Psoas muscle (tissue), 8 donors: ENCODE data around the gene MRM2. TPM values are rescaled to one million over a fixed set of nuclear protein-coding genes. Genes with fewer than 3 reads are reported as not detected.

Experiments
- ATAC-seq, 4 donors: fragments of 200-7000 bp; cut with Tn5 transposase; one replicate each; pipeline ENCODE4 v1.9.1; 2020; ENCODE audit warnings: moderate library complexity in 3 of 4, mild to moderate bottlenecking in 2 of 4
- DNase-seq, 2 donors: peaks; one replicate each; pipeline ENCODE4 v3.0.0-alpha.2; 2020
- H3K27ac ChIP-seq: fragments of 200-600 bp; one replicate; pipeline ENCODE4 v1.8.0; 2022
- H3K27me3 ChIP-seq, 3 donors: fragments of 200-600 bp in 1 of 3; one replicate each; pipeline versions ENCODE4 v1.6.1 to v1.8.0; 2013 to 2022; ENCODE audit warnings: low read length in 2 of 3, mild to moderate bottlenecking in 2 of 3, moderate library complexity in 1 of 3; ENCODE audit not compliant: insufficient read depth in 3 of 3
- H3K36me3 ChIP-seq, 2 donors: fragments of 200-600 bp in 1 of 2; one replicate each; pipeline versions ENCODE4 v1.6.1 to v1.8.0; 2013 to 2022; ENCODE audit warnings: low read depth in 1 of 2, mild to moderate bottlenecking in 1 of 2, moderate library complexity in 1 of 2; ENCODE audit not compliant: insufficient read depth in 1 of 2
- H3K4me1 ChIP-seq: fragments of 200-600 bp; one replicate; pipeline ENCODE4 v1.8.0; 2022
- H3K4me3 ChIP-seq: fragments of 200-600 bp; one replicate; pipeline ENCODE4 v1.8.0; 2022; ENCODE audit warnings: mild to moderate bottlenecking
- H3K9me3 ChIP-seq: fragments of 200-600 bp; one replicate; pipeline ENCODE4 v1.8.0; 2022
- CTCF ChIP-seq: fragments of 200-600 bp; IDR thresholded peaks from one replicate; pipeline ENCODE4 v1.8.0; 2022; ENCODE audit warnings: antibody characterized with exemption
- WGBS, 3 donors: extraction: QIAGEN DNeasy Blood & Tissue Kit; methylation state at CpG; one replicate each; pipeline versions ENCODE4 v1.1.6 to v1.1.7; 2013; 5-methylcytosine and 5-hydroxymethylcytosine counted together
- intact Hi-C, 2 donors: fragments of 100-400 bp; cut with DNase I; formaldehyde crosslinking; loops; one replicate each; pipeline versions ENCODE4 v1.11.0 to v1.14.2; 2022
- polyA plus RNA-seq, 3 donors: library from polyadenylated mRNA; stranded (reverse); fragments of 200-250 nt; gene quantifications; one replicate each; pipeline ENCODE4 v1.2.3, GENCODE V29; 2013
- total RNA-seq, 4 donors: library from RNA; stranded (reverse); fragmentation: NEBNext Ultra II Directional in 2 of 4; extraction: Animal tissue kit (Norgen Biotek cat#: 25700) in 2 of 4; gene quantifications; one replicate each; pipeline versions ENCODE4 v1.2.1 to v1.2.4, GENCODE V29; 2021 to 2023
- donor health status: healthy with polysubstance abuse.
- donor health status: DM: no; HTN: no; CAD: no; lungs with moderate emphysema.
- donor health status: Bipolar disorder and iron deficiency.
- donor health status: healthy.
- donor health status: DM: yes; HTN: yes; CAD: no.
- donor health status: DM: no; HTN: no; CAD: no.
- donor health status: DM: no; HTN: no; CAD: no.
- donor health status: DM: yes; HTN: yes; CAD: no.

Gene MRM2
- total and polyA plus RNA-seq, 7 donors = 15.9 to 53.0 (median 21.6) TPM

- no peak overlapping the region for H3K4me3 ChIP-seq
- ATAC-seq (no peak), DNase-seq (no peak)
- TF ChIP-seq CTCF = no peak
- no peaks in the 10 kb centered on the region for H3K4me1 ChIP-seq
- no peak overlapping the region for H3K27ac ChIP-seq
- H3K27me3 ChIP-seq = no peaks in the 10 kb centered on the region
- peaks cover 0 to 47% of the 10 kb centered on the region in 2 donors for H3K36me3 ChIP-seq
- intact Hi-C loops = loop anchor here (2.0 to 10.0 kb wide), 4 partner anchors 104 to 631 kb away; no protein-coding TSS in a partner anchor
- no peaks in the 10 kb centered on the region for H3K9me3 ChIP-seq
- WGBS, 3 donors = 91 to 93% (median 92%) methylated on average over 16 of the region's 16 CpGs
Measured at GRCh38 chr7:2208712-2209111, 33.3 kb downstream of the MRM2 start.

GRCh38 chr7:2205036-2205780 is 36.8 kb downstream of the MRM2 start:
- 87 to 94% (median 91%) methylated on average over 16 of the region's 16 CpGs for WGBS, 3 donors
- no peak for ATAC-seq
- intact Hi-C loops = loop anchor here (5.0 to 10.0 kb wide), 3 partner anchors 390 to 628 kb away; no protein-coding TSS in a partner anchor
- TF ChIP-seq CTCF = no peak
- Histone ChIP-seq H3K36me3 (peaks cover 0 to 23% of the 10 kb centered on the region in 2 donors), H3K4me1 (peaks cover 7% of the 10 kb centered on the region), H3K27ac (no peak overlapping the region), H3K4me3 (no peak overlapping the region), H3K9me3 (no peaks in the 10 kb centered on the region), H3K27me3 (no peaks in the 10 kb centered on the region)
- no peak for DNase-seq

GRCh38 chr7:2204446-2204845 is 37.6 kb downstream of the MRM2 start:
- no peak overlapping the region for H3K4me3 ChIP-seq
- TF ChIP-seq CTCF = no peak
- WGBS, 3 donors = 94 to 97% (median 97%) methylated on average over 11 of the region's 11 CpGs
- peaks cover 7% of the 10 kb centered on the region for H3K4me1 ChIP-seq
- ATAC-seq (no peak), DNase-seq (no peak)
- H3K9me3 ChIP-seq = no peaks in the 10 kb centered on the region
- intact Hi-C loops = loop anchor here (10.0 kb wide), 2 partner anchors 390 to 540 kb away; no protein-coding TSS in a partner anchor
- no peak overlapping the region for H3K27ac ChIP-seq
- H3K27me3 ChIP-seq = no peaks in the 10 kb centered on the region
- H3K36me3 ChIP-seq = peaks cover 0 to 31% of the 10 kb centered on the region in 2 donors

- Histone ChIP-seq H3K36me3 (peaks cover 0 to 33% of the 10 kb centered on the region in 2 donors), H3K27ac (no peak overlapping the region), H3K4me3 (no peak overlapping the region), H3K27me3 (no peaks in the 10 kb centered on the region), H3K4me1 (peaks cover 7% of the 10 kb centered on the region), H3K9me3 (no peaks in the 10 kb centered on the region)
- intact Hi-C loops = loop anchor here (10.0 kb wide), 2 partner anchors 389 to 539 kb away; no protein-coding TSS in a partner anchor
- ATAC-seq (no peak), DNase-seq (no peak)
- WGBS, 3 donors = 73 to 82% (median 81%) methylated on average over 13 of the region's 13 CpGs
- no peak for TF ChIP-seq CTCF
Measured at GRCh38 chr7:2203766-2204300, 38.2 kb downstream of the MRM2 start.
